ENCODE results near the gene CYREN. TPM values are rescaled to one million over a fixed set of nuclear protein-coding genes. Genes with fewer than 3 reads are reported as not detected.

Gene CYREN, protein sequence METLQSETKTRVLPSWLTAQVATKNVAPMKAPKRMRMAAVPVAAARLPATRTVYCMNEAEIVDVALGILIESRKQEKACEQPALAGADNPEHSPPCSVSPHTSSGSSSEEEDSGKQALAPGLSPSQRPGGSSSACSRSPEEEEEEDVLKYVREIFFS
- 39.6 and 46.8 TPM in 2 replicates for total RNA-seq (2021)
- percentile 80 among the genes with signal in this experiment for Bru-seq, nascent RNA
- BruChase-seq, experiment 1, labeled RNA remaining after a 2-hour chase = percentile 87 among the genes with signal in this experiment
- percentile 86 among the genes with signal in this experiment for BruChase-seq, experiment 2, labeled RNA remaining after a 6-hour chase
- long read RNA-seq, transcript CYREN-202 (4 exons, 1,738 nt) = major isoform, 17 of 83 reads
- long read RNA-seq, partial matches to known transcripts = 2 of 83 reads
- long read RNA-seq, other reads (novel, unspliced or antisense) = 48 of 83 reads

DNA sequence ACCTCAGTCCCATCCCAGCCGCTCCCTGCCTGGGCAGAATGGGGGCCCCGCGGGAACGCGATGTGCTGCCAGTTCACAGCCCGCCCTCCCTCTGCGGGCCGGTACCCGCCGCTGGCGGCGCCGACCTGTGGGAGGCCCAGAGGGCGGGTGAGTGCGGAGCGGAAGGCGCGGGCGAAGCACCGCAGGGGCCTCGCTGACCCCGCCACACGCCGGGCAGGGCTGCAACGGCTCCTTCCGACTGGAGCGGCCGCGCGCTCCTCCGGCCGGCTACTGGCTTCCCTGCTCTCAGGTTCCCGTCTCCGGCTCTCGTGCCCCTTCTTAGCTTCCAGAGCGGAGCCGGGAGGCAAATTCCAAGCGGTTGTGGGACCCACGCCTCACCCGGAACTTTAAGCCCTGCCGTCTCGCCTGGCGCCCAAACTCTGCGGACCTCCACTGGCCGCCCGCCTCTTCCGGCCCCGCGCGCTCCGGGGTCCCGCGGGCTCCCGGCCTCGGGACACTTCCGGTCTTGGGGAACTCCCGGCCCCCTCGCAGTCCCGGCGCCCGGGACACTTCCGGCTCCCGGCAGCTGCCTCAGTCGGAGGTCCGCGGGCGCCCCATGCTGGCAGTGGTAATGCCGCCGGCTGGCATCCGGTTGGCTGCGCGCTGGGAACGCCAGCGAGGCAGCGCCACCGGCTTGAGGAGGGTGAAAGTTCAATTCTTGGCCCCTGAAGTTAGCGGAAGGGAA, at the start of gene CYREN:
CYREN (minus strand) TSS at position 434 of the 724 bp plus-strand sequence. CDS start 1,785 bp downstream, outside the sequence.
- H3K27ac ChIP-seq (ENCODE audit: low read depth, low read length, poor library complexity, severe bottlenecking) = peak within 1 kb of the TSS; percentile 95
- TF ChIP-seq, protein P1, sequence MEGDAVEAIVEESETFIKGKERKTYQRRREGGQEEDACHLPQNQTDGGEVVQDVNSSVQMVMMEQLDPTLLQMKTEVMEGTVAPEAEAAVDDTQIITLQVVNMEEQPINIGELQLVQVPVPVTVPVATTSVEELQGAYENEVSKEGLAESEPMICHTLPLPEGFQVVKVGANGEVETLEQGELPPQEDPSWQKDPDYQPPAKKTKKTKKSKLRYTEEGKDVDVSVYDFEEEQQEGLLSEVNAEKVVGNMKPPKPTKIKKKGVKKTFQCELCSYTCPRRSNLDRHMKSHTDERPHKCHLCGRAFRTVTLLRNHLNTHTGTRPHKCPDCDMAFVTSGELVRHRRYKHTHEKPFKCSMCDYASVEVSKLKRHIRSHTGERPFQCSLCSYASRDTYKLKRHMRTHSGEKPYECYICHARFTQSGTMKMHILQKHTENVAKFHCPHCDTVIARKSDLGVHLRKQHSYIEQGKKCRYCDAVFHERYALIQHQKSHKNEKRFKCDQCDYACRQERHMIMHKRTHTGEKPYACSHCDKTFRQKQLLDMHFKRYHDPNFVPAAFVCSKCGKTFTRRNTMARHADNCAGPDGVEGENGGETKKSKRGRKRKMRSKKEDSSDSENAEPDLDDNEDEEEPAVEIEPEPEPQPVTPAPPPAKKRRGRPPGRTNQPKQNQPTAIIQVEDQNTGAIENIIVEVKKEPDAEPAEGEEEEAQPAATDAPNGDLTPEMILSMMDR (conservative IDR thresholded peaks at IDR 0.05; ENCODE audit: low read depth, low read length) = peak; percentile 70
- no peak for TF ChIP-seq EZH2 (IDR thresholded peaks at IDR 0.05; ENCODE audit: borderline replicate concordance, low read depth, low read length, poor library complexity, severe bottlenecking)
- H3K4me3 ChIP-seq (ENCODE audit: low read depth, low read length, poor library complexity, severe bottlenecking) = peak within 1 kb of the TSS; percentile 92
- intact Hi-C loops (cut with micrococcal nuclease; ENCODE audit: unreplicated experiment) = loop anchor here (2.0 to 10.0 kb wide), 3 partner anchors 42 to 184 kb away; partner anchors contain the start of genes AGBL3 and WDR91
- H3K4me1 ChIP-seq (ENCODE audit: insufficient read depth, low read length, poor library complexity, severe bottlenecking) = peaks cover 7% of the 10 kb centered on the region
- ChIA-PET POLR2A (ENCODE audit: low non-redundant PET) (no interaction called here), CTCF (interaction anchor here (1.5 kb wide), 1 partner anchor 10 kb away, joined by 4 read pairs; no protein-coding TSS in a partner anchor)
- no peaks in the 10 kb centered on the region for H3K9me3 ChIP-seq (ENCODE audit: low read depth, low read length, poor library complexity, severe bottlenecking)
- no peaks in the 10 kb centered on the region for H3K27me3 ChIP-seq (replicated peaks; ENCODE audit: insufficient read depth, low read depth, low read length, poor library complexity)
- peak; percentile 96 for DNase-seq (ENCODE audit: low spot score)
- no TSS peak for BruUV-seq (replicated peaks)
- H3K36me3 ChIP-seq (ENCODE audit: insufficient read depth, low read length, poor library complexity, severe bottlenecking) = peaks cover 27% of the 10 kb centered on the region

DNA sequence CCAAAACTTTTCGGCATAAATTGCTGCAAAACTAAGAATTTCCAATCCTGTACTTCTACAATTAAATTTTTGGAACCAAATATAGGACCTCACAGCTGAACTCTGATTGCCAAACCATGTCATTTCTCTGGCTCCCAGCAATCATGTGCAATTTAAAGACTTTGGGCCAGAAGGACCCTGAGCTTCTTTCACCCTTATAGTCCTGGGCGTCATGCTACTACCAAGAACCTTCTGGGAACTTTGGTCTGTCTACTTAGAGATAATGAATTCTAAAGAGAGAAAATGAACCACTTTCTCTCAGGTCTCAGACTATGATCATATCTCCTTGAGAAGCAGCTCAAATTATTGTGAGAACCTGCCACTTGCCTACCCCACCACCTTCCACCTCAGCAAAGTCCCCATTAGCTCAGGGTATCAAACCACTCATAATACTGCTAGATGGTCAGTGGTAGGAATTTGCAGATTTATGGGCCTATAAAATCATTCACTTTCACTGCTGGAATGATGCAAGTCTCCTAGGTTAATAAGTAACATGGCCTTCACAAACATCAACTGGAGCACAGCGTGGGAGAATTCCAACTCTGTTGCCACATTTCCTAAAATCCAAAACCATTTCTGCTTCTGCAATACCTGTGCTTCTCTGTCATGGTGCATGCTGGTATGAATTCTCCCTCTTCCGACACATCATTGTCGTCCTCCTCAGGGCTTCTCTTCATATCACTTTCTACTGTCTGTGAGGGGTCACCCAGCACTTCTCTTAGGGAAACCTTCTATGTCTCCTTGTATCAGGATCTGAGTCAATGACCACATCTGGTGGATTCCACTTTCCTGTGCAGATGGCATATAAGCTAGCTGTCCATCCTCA, 47.4 kb upstream of the CYREN start:
- TF ChIP-seq, protein P1 (conservative IDR thresholded peaks at IDR 0.05; ENCODE audit: low read depth, low read length) = no peak
- no peak for TF ChIP-seq EZH2 (IDR thresholded peaks at IDR 0.05; ENCODE audit: borderline replicate concordance, low read depth, low read length, poor library complexity, severe bottlenecking)
- CTCF ChIA-PET = no interaction called here
- no peaks in the 10 kb centered on the region for H3K9me3 ChIP-seq (ENCODE audit: low read depth, low read length, poor library complexity, severe bottlenecking)
- no peaks in the 10 kb centered on the region for H3K27me3 ChIP-seq (replicated peaks; ENCODE audit: insufficient read depth, low read depth, low read length, poor library complexity)
- no peak for DNase-seq (ENCODE audit: low spot score)
- no TSS peak for BruUV-seq (replicated peaks)
- H3K36me3 ChIP-seq (ENCODE audit: insufficient read depth, low read length, poor library complexity, severe bottlenecking) = no peaks in the 10 kb centered on the region
- H3K4me3 ChIP-seq (ENCODE audit: low read depth, low read length, poor library complexity, severe bottlenecking) = no peak overlapping the region
- intact Hi-C loops (cut with micrococcal nuclease; ENCODE audit: unreplicated experiment) = no loop called here
- POLR2A ChIA-PET (ENCODE audit: low non-redundant PET) = no interaction called here
- no peaks in the 10 kb centered on the region for H3K4me1 ChIP-seq (ENCODE audit: insufficient read depth, low read length, poor library complexity, severe bottlenecking)
- H3K27ac ChIP-seq (ENCODE audit: low read depth, low read length, poor library complexity, severe bottlenecking) = no peak overlapping the region

DNA sequence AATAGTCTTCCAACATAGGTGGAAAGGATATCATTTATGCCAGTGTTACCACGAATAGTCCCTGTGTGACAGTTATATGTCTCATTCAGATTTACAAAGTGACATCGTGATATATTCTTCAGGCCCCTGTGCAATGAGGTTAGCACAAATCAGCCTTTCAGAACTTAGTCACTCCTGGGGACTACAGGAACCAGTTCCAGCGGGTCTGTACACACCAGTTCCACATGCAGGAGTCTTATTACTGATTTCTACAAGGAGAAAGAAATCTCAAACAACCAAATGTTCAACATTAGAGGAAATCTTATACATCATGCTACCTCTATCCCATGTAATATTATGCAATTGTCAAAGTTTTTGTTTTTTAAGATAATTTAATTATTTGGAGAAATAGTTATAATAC, 45.2 kb upstream of the CYREN start:
- no TSS peak for BruUV-seq (replicated peaks)
- H3K4me1 ChIP-seq (ENCODE audit: insufficient read depth, low read length, poor library complexity, severe bottlenecking) = no peaks in the 10 kb centered on the region
- no peak overlapping the region for H3K4me3 ChIP-seq (ENCODE audit: low read depth, low read length, poor library complexity, severe bottlenecking)
- no peak for DNase-seq (ENCODE audit: low spot score)
- ChIA-PET POLR2A (ENCODE audit: low non-redundant PET) (no interaction called here), CTCF (no interaction called here)
- no peaks in the 10 kb centered on the region for H3K27me3 ChIP-seq (replicated peaks; ENCODE audit: insufficient read depth, low read depth, low read length, poor library complexity)
- intact Hi-C loops (cut with micrococcal nuclease; ENCODE audit: unreplicated experiment) = no loop called here
- no peaks in the 10 kb centered on the region for H3K36me3 ChIP-seq (ENCODE audit: insufficient read depth, low read length, poor library complexity, severe bottlenecking)
- H3K9me3 ChIP-seq (ENCODE audit: low read depth, low read length, poor library complexity, severe bottlenecking) = no peaks in the 10 kb centered on the region
- H3K27ac ChIP-seq (ENCODE audit: low read depth, low read length, poor library complexity, severe bottlenecking) = no peak overlapping the region
- TF ChIP-seq, protein P1 (conservative IDR thresholded peaks at IDR 0.05; ENCODE audit: low read depth, low read length) = no peak
- no peak for TF ChIP-seq EZH2 (IDR thresholded peaks at IDR 0.05; ENCODE audit: borderline replicate concordance, low read depth, low read length, poor library complexity, severe bottlenecking)
